HL-60 (cell line): Measurements from ENCODE around the gene SRR.

ENCODE experiments used
- DNase-seq, 2 experiments: peaks; one replicate each; pipeline ENCODE4 v3.0.0-alpha.2; 2010 to 2020; ENCODE audit warnings: low read depth in 1 of 2, low spot score in 1 of 2
- H3K27ac ChIP-seq: fragments of 250-450 bp; sonication (Bioruptor Pico); replicated peaks from 2 replicates; pipeline ENCODE4 v1.5.1; 2020; ENCODE audit warnings: mild to moderate bottlenecking, moderate library complexity
- H3K27me3 ChIP-seq: fragments of 250-450 bp; sonication (Bioruptor Pico); 2 replicates; pipeline ENCODE4 v1.5.1; 2021; ENCODE audit warnings: mild to moderate bottlenecking, moderate library complexity; ENCODE audit not compliant: insufficient read depth, poor library complexity, severe bottlenecking
- H3K4me3 ChIP-seq: replicated peaks from 2 replicates; pipeline ENCODE4 v1.5.1; 2011; ENCODE audit warnings: mild to moderate bottlenecking, control low read depth, low read length; ENCODE audit not compliant: insufficient read depth
- GABPA ChIP-seq: IDR thresholded peaks from 2 replicates; pipeline ENCODE4 v1.6.1; 2012; ENCODE audit warnings: low read depth
- POLR2AphosphoS5 ChIP-seq: IDR thresholded peaks from 2 replicates; pipeline ENCODE4 v1.6.1; 2012; ENCODE audit warnings: low read depth
- SPI1 ChIP-seq: IDR thresholded peaks from 2 replicates; pipeline ENCODE4 v1.6.1; 2012; ENCODE audit warnings: low read depth, mild to moderate bottlenecking, borderline replicate concordance
- TF ChIP-seq, protein P1 (sequence below): IDR thresholded peaks from one replicate; pipeline ENCODE4 v1.5.1; 2011; ENCODE audit warnings: low read length, control low read depth, inconsistent platforms; ENCODE audit not compliant: insufficient read depth
- TF ChIP-seq, protein P2 (sequence below): IDR thresholded peaks from 2 replicates; pipeline ENCODE4 v1.6.1; 2012; ENCODE audit warnings: low read depth; ENCODE audit not compliant: insufficient replicate concordance

Gene SRR

DNA sequence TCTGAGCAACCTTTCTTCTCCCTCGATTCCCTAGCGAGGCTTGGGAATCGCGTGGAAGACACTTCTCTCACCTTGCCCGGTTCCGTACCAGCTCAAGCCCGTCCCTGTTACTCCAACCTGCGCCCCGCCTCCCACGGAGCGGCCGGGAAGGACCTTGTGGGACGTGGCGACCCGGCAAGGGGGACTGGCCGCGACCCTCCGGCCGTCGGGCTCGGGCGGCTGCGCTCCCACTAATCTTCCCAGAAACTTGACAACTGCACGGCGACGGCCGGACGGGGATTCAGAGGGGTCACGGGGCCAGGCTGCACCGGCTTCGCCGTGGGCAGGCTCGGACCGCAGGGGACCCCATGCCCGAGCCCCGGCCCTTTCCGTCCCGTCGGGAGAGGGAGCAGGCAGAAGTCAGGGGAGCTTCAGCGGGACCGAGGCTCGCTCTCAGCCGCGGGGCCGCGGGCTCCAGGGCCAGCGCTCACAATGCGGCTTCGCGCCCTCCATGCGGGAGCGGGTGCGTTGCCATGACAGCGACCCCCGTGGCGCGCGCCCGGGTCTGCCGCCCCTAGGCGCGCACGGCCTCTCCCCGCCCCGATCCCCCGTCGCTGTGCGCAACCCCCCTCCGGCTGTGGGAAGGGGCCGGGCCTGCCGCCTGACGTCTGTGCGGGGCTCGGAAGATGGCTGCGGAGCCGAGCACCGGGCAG, 33.2 kb downstream of the SRR start, which contains the start of gene SGSM2:
TSS of gene SGSM2 (plus strand) at position 650 of the 692 bp plus-strand sequence. CDS start 188 bp downstream, outside the sequence.
- Histone ChIP-seq H3K27me3 (no peaks in the 10 kb centered on the region), H3K4me3 (peak within 1 kb of the TSS; percentile 56), H3K27ac (peak within 1 kb of the TSS; percentile 85)
- peak in 1 of 2 experiments; percentile 14 for DNase-seq
- TF ChIP-seq GABPA (no peak), POLR2AphosphoS5 (no peak)
- TF ChIP-seq, protein P1, sequence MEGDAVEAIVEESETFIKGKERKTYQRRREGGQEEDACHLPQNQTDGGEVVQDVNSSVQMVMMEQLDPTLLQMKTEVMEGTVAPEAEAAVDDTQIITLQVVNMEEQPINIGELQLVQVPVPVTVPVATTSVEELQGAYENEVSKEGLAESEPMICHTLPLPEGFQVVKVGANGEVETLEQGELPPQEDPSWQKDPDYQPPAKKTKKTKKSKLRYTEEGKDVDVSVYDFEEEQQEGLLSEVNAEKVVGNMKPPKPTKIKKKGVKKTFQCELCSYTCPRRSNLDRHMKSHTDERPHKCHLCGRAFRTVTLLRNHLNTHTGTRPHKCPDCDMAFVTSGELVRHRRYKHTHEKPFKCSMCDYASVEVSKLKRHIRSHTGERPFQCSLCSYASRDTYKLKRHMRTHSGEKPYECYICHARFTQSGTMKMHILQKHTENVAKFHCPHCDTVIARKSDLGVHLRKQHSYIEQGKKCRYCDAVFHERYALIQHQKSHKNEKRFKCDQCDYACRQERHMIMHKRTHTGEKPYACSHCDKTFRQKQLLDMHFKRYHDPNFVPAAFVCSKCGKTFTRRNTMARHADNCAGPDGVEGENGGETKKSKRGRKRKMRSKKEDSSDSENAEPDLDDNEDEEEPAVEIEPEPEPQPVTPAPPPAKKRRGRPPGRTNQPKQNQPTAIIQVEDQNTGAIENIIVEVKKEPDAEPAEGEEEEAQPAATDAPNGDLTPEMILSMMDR, result no peak
- TF ChIP-seq, protein P2, sequence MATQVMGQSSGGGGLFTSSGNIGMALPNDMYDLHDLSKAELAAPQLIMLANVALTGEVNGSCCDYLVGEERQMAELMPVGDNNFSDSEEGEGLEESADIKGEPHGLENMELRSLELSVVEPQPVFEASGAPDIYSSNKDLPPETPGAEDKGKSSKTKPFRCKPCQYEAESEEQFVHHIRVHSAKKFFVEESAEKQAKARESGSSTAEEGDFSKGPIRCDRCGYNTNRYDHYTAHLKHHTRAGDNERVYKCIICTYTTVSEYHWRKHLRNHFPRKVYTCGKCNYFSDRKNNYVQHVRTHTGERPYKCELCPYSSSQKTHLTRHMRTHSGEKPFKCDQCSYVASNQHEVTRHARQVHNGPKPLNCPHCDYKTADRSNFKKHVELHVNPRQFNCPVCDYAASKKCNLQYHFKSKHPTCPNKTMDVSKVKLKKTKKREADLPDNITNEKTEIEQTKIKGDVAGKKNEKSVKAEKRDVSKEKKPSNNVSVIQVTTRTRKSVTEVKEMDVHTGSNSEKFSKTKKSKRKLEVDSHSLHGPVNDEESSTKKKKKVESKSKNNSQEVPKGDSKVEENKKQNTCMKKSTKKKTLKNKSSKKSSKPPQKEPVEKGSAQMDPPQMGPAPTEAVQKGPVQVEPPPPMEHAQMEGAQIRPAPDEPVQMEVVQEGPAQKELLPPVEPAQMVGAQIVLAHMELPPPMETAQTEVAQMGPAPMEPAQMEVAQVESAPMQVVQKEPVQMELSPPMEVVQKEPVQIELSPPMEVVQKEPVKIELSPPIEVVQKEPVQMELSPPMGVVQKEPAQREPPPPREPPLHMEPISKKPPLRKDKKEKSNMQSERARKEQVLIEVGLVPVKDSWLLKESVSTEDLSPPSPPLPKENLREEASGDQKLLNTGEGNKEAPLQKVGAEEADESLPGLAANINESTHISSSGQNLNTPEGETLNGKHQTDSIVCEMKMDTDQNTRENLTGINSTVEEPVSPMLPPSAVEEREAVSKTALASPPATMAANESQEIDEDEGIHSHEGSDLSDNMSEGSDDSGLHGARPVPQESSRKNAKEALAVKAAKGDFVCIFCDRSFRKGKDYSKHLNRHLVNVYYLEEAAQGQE, result no peak

DNA sequence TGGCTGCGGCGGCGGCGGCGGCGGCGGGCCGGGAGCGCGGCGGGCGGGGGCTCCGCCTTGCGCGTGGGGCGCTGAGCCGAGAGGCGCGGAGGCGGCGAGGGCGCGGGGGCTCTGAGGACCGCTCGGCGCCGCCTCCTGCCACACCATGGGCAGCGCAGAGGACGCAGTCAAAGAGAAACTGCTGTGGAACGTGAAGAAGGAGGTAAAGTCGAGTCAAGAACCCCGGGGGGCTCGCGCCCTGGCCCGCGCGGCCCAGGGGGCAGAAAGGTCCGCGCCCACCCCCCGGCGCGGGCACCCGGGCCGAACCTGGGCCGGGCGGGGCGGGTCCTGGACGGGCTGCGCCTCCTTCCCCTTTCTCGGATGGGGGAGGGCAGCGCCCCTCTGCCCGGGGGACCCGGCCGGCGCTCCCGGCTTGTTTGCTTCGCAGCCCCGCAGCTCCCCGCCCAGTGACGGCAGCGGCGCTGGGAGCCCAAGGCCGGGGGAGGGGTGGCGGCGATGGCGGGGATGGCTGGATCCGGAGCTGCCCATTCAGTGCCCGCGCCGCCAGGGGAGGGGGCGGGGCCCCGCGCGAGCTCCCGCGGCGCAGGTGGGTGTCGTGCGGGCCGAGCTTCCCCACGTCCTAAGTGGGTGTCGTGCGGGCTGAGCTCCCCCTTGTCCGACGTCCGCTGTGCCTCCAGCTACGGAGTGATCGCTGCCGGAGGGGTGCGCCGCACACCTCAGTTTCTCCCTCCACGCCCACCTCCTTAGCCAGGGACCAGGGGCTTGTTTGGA, 34.0 kb downstream of the SRR start:
- Histone ChIP-seq H3K4me3 (peak overlapping the region; percentile 56), H3K27me3 (no peaks in the 10 kb centered on the region), H3K27ac (no peak overlapping the region)
- DNase-seq, result peak; percentile 18 to 47
- TF ChIP-seq, protein P1, result no peak
- TF ChIP-seq SPI1 (no peak), POLR2AphosphoS5 (no peak), GABPA (no peak)
- TF ChIP-seq, protein P2, result no peak

DNA sequence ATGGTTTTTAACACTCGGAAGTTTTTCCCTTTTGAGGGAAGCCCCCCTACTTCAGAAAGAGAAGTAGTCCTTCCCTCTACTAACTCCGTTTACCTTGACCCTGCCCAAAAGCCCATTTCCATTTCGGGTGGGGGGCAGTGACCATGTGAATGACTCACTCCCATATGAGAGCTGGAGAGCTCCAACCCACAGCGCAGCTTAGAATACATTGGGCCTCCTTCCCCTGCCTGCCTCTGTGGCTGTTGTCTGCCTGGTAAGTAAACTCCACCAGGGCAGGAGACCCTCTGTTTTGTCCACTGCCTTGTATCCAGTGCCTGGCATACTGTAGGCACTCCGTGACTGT, 34.5 kb downstream of the SRR start:
- Histone ChIP-seq H3K4me3 (peak overlapping the region; percentile 56), H3K27ac (no peak overlapping the region), H3K27me3 (no peaks in the 10 kb centered on the region)
- TF ChIP-seq, protein P1, result no peak
- no peak for TF ChIP-seq SPI1
- TF ChIP-seq, protein P2, result no peak
- TF ChIP-seq POLR2AphosphoS5, result no peak
- no peak for TF ChIP-seq GABPA
- no peak for DNase-seq
